SU-DHL-6 (cell line): ENCODE data around the gene SBK1.

ENCODE experiments used
- EZH2phosphoT487 ChIP-seq: fragments of 200-600 bp; sonication (generic), shearing (Covaris generic); conservative IDR thresholded peaks from 2 replicates; pipeline ENCODE4 v1.6.1; 2018; ENCODE audit warnings: mild to moderate bottlenecking, antibody characterized with exemption, low read length, moderate library complexity, mixed read lengths
- TF ChIP-seq, protein P1 (sequence below): fragments of 200-600 bp; sonication (generic); IDR thresholded peaks from one replicate; pipeline ENCODE4 v1.5.1; 2017; ENCODE audit warnings: antibody characterized with exemption, mild to moderate bottlenecking, low read length, moderate library complexity; ENCODE audit not compliant: insufficient read depth, poor library complexity, severe bottlenecking

DNA sequence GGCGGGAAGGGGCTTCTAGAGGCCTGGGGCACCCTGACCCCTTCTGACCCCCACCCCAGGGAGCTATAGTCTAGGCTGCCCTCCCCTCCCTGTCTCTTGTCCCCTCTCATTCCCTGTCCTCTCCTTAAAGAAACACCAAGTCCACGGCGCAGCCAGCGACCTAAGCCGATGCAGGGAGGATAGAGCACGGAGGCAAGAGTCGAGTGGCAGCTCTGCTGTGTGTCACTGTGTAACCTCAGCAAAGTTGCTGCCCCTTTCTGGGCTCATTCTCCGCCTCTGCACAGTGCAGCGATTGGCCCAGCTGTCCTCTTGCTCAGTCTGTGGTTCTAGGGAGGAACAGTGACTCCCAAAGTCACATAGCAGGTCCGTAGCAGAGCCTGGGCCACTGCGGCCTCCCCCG is 36.5 kb upstream of the SBK1 start:
- TF ChIP-seq, protein P1, sequence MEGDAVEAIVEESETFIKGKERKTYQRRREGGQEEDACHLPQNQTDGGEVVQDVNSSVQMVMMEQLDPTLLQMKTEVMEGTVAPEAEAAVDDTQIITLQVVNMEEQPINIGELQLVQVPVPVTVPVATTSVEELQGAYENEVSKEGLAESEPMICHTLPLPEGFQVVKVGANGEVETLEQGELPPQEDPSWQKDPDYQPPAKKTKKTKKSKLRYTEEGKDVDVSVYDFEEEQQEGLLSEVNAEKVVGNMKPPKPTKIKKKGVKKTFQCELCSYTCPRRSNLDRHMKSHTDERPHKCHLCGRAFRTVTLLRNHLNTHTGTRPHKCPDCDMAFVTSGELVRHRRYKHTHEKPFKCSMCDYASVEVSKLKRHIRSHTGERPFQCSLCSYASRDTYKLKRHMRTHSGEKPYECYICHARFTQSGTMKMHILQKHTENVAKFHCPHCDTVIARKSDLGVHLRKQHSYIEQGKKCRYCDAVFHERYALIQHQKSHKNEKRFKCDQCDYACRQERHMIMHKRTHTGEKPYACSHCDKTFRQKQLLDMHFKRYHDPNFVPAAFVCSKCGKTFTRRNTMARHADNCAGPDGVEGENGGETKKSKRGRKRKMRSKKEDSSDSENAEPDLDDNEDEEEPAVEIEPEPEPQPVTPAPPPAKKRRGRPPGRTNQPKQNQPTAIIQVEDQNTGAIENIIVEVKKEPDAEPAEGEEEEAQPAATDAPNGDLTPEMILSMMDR = no peak
- TF ChIP-seq EZH2phosphoT487 = no peak
